ENCODE data around the gene PRKN. TPM values are rescaled to one million over a fixed set of nuclear protein-coding genes. Genes with fewer than 3 reads are reported as not detected.

PRKN gene
- total RNA-seq, 1 donor from 2014 or later: 5.1 TPM

DNA sequence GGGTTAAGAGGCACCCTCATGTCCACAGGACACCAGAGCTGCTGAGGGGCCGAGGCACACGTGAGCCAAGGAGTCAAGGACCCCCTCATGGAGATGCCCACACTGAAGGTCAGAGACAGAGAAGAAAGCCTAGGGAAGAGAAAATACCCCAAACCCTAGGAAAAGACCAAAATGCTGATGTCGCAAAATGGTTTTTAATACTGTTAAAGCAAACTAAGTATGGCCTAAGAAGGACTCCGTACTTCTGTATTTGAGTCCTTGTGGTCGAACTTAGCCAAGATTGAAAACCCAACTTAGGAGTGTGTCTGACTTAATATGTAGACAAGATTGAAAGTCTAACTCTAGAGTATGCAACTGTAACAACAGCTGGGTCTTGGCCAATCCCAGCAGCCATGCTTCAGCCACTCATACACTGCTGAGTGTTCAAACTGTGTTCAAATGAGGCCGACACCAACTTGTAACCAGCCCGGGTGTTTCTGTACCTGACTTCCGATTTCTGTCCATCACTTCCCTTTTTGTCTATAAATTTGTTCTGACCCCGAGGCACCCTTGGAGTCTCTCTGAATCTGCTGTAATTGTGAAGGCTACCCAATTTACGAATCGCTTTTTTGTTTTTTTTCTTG is 1361.2 kb downstream of the PRKN start:
- DNase-seq (ENCODE audit: low spot score): no peak
- H3K27ac Mint-ChIP-seq (ENCODE audit: unreplicated experiment): no peak overlapping the region
- no peak overlapping the region for H3K4me3 Mint-ChIP-seq (ENCODE audit: unreplicated experiment)
- H3K27me3 Mint-ChIP-seq (ENCODE audit: unreplicated experiment): no peaks in the 10 kb centered on the region
- peaks cover 4% of the 10 kb centered on the region for H3K9me3 Mint-ChIP-seq (ENCODE audit: unreplicated experiment)
- no peaks in the 10 kb centered on the region for H3K4me1 Mint-ChIP-seq (ENCODE audit: unreplicated experiment)
- TF ChIP-seq CTCF (IDR thresholded peaks at IDR 0.05; ENCODE audit: unreplicated experiment): no peak
- H3K36me3 Mint-ChIP-seq (ENCODE audit: low read depth, unreplicated experiment): peaks cover 4% of the 10 kb centered on the region

- H3K9me3 Mint-ChIP-seq (ENCODE audit: unreplicated experiment): peaks cover 4% of the 10 kb centered on the region
- no peak for DNase-seq (ENCODE audit: low spot score)
- no peaks in the 10 kb centered on the region for H3K4me1 Mint-ChIP-seq (ENCODE audit: unreplicated experiment)
- TF ChIP-seq CTCF (IDR thresholded peaks at IDR 0.05; ENCODE audit: unreplicated experiment): no peak
- H3K4me3 Mint-ChIP-seq (ENCODE audit: unreplicated experiment): no peak overlapping the region
- no peaks in the 10 kb centered on the region for H3K27me3 Mint-ChIP-seq (ENCODE audit: unreplicated experiment)
- no peak overlapping the region for H3K27ac Mint-ChIP-seq (ENCODE audit: unreplicated experiment)
- H3K36me3 Mint-ChIP-seq (ENCODE audit: low read depth, unreplicated experiment): peaks cover 4% of the 10 kb centered on the region
Measured at GRCh38 chr6:161365633-161366032, 1361.9 kb downstream of the PRKN start.

DNA sequence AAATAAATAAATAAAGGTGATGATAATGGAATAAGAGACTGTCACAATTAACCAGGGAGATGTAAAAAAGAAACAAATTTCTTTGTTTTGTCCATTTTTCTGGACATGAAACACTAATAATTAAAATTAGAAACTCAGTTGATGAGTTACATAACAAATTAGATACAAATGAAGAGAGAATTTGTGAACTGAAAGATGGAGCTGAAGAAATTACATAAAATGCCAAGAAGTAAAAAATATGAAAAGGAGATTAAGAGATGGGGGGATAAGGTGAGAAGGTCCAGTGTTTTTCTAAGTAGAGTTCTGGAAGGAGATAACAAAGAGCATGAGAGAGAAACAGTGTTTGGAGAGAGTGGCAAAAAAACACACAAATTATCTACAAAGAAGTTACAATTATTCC is 1364.3 kb downstream of the PRKN start:
- no peak overlapping the region for H3K27ac Mint-ChIP-seq (ENCODE audit: unreplicated experiment)
- H3K27me3 Mint-ChIP-seq (ENCODE audit: unreplicated experiment): no peaks in the 10 kb centered on the region
- H3K4me1 Mint-ChIP-seq (ENCODE audit: unreplicated experiment): no peaks in the 10 kb centered on the region
- no peak for DNase-seq (ENCODE audit: low spot score)
- no peak for TF ChIP-seq CTCF (IDR thresholded peaks at IDR 0.05; ENCODE audit: unreplicated experiment)
- no peak overlapping the region for H3K4me3 Mint-ChIP-seq (ENCODE audit: unreplicated experiment)
- H3K36me3 Mint-ChIP-seq (ENCODE audit: low read depth, unreplicated experiment): peaks cover 4% of the 10 kb centered on the region
- H3K9me3 Mint-ChIP-seq (ENCODE audit: unreplicated experiment): peaks cover 4% of the 10 kb centered on the region

DNA sequence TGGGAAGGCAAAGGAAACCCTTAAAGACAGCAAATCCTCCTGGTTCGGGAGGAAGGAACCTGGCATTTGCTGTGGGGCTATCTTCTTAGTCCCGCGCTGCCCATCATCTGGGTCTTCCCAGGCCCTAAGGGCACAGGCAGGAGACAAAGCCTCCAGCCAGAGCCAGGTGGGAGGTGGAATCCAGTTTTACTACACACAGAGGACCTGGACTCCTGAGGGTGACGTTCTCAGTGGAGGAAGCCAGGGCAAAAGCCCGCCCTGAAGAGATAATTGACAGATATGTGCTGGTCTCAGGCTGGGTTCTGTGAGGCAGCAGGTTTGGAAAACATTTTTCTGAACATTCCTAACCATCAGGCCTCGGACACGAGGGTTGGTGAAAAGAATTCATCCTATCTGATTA is 1365.3 kb downstream of the PRKN start:
- H3K36me3 Mint-ChIP-seq (ENCODE audit: low read depth, unreplicated experiment): peaks cover 4% of the 10 kb centered on the region
- H3K27me3 Mint-ChIP-seq (ENCODE audit: unreplicated experiment): no peaks in the 10 kb centered on the region
- TF ChIP-seq CTCF (IDR thresholded peaks at IDR 0.05; ENCODE audit: unreplicated experiment): no peak
- H3K4me1 Mint-ChIP-seq (ENCODE audit: unreplicated experiment): no peaks in the 10 kb centered on the region
- no peak for DNase-seq (ENCODE audit: low spot score)
- no peak overlapping the region for H3K4me3 Mint-ChIP-seq (ENCODE audit: unreplicated experiment)
- peaks cover 4% of the 10 kb centered on the region for H3K9me3 Mint-ChIP-seq (ENCODE audit: unreplicated experiment)
- no peak overlapping the region for H3K27ac Mint-ChIP-seq (ENCODE audit: unreplicated experiment)

DNA sequence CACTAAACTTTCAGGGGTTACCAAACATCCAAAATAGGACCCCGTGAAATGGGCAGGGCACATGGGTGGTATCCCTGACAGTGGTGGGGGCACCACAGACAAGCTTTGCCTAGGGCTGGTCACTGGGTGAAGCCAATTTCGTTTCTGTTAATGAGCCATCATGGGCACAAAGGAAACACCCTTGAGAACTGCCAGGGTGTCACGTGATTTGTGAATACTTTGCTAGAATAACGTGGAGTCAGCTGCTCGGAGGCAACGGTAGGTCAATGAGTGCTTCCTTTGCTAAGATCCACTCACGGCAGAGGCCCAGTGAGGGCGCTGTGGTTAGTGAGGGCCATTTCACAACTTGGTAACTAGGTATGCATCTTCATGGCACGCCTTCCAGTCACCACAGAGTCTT is 1366.0 kb downstream of the PRKN start:
- Mint-ChIP-seq H3K4me3 (ENCODE audit: unreplicated experiment) (no peak overlapping the region), H3K9me3 (ENCODE audit: unreplicated experiment) (peaks cover 4% of the 10 kb centered on the region), H3K36me3 (ENCODE audit: low read depth, unreplicated experiment) (peaks cover 4% of the 10 kb centered on the region), H3K27ac (ENCODE audit: unreplicated experiment) (no peak overlapping the region), H3K4me1 (ENCODE audit: unreplicated experiment) (peaks cover 3% of the 10 kb centered on the region), H3K27me3 (ENCODE audit: unreplicated experiment) (no peaks in the 10 kb centered on the region)
- no peak for DNase-seq (ENCODE audit: low spot score)
- no peak for TF ChIP-seq CTCF (IDR thresholded peaks at IDR 0.05; ENCODE audit: unreplicated experiment)
